ENCODE results near the gene NRL. TPM values are rescaled to one million over a fixed set of nuclear protein-coding genes. Genes with fewer than 3 reads are reported as not detected.

Gene NRL
- total and polyA plus RNA-seq, 9 of the 15 experiments (the other 6 are each of a cell fraction or from before 2014, with no cell fraction given) = 0.07 to 2.7 (median 1.4) TPM; not detected in 1

DNA sequence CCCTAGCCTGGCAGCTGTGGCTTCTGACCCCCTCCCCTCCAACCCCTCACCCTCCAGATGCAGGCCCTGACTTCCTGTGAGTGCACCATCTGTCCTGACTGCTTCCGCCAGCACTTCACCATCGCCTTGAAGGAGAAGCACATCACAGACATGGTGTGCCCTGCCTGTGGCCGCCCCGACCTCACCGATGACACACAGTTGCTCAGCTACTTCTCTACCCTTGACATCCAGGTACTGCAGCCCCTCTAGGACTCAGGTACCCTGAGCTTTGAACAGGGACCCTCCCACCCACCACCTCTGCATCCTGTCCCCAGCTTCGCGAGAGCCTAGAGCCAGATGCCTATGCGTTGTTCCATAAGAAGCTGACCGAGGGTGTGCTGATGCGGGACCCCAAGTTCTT lies 40.4 kb upstream of the NRL start:
- no peak for DNase-seq (ENCODE audit: extremely low read depth in 1 of 4, low spot score in 3 of 4)
- 0 out of 4 replicates have a peak overlapping the region, but pooled peaks of 1 of the 2 experiments have one; percentile 35 for H3K9ac ChIP-seq (ENCODE audit: insufficient read depth in 1 of 2, low read depth in 2 of 2, low read length in 2 of 2)

More for the DNA sequence above, 40.4 kb upstream of the NRL start:
- WGBS (ENCODE audit: insufficient coverage, low coverage, missing lambda C conversion rate) = 98% methylated on average over 10 of the region's 10 CpGs
- ATAC-seq (no peak), FAIRE-seq (no peak)
- Histone ChIP-seq H3K27ac (ENCODE audit: extremely low read depth, low read depth, low read length) (no peak overlapping the region), H4K20me1 (replicated peaks; ENCODE audit: control insufficient read depth, insufficient read depth, low read length) (no peaks in the 10 kb centered on the region), H2AFZ (ENCODE audit: low read depth, low read length) (no peak overlapping the region), H3K4me2 (ENCODE audit: insufficient read depth, low read length) (no peak overlapping the region), H3K4me3 (no peak overlapping the region), H3K9me3 (replicated peaks; ENCODE audit: control insufficient read depth, insufficient read depth, low read depth, low read length) (no peaks in the 10 kb centered on the region), H3K27me3 (ENCODE audit: control insufficient read depth in 2 of 2, insufficient read depth in 2 of 2, low read length in 2 of 2) (no peaks in the 10 kb centered on the region), H3K4me1 (replicated peaks in 1 of 2; ENCODE audit: control insufficient read depth in 2 of 2, insufficient read depth in 2 of 2, low read length in 2 of 2) (peaks cover 0 to 11% of the 10 kb centered on the region in 2 experiments; a peak in 2 of 5 replicates), H3K79me2 (ENCODE audit: control insufficient read depth, insufficient read depth, low read length) (no peaks in the 10 kb centered on the region), H3K36me3 (ENCODE audit: control insufficient read depth, insufficient read depth, low read length) (peaks cover 68% of the 10 kb centered on the region; the same call in 2 of the 3 replicates), H3K9me1 (ENCODE audit: control insufficient read depth, insufficient read depth, low read length) (no peaks in the 10 kb centered on the region)
- ChIA-PET CTCF (ENCODE audit: low intra/inter-chr PET ratio) (no interaction called here), POLR2A (interaction anchor here (1.2 to 1.3 kb wide), 2 partner anchors 8 to 19 kb away, joined by 3 to 4 read pairs; partner anchors contain the start of genes PSME1 and PSME2)
- TF ChIP-seq, protein P1, sequence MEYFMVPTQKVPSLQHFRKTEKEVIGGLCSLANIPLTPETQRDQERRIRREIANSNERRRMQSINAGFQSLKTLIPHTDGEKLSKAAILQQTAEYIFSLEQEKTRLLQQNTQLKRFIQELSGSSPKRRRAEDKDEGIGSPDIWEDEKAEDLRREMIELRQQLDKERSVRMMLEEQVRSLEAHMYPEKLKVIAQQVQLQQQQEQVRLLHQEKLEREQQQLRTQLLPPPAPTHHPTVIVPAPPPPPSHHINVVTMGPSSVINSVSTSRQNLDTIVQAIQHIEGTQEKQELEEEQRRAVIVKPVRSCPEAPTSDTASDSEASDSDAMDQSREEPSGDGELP (CRISPR knock-in tag; IDR thresholded peaks at IDR 0.05; ENCODE audit: borderline replicate concordance) = no peak
- no peak for TF ChIP-seq ZNF398 (CRISPR knock-in tag; IDR thresholded peaks at IDR 0.05)
- TF ChIP-seq ZFP36 (IDR thresholded peaks at IDR 0.05; ENCODE audit: low read depth, low read length, partially characterized antibody) = no peak
- TF ChIP-seq, protein P2, sequence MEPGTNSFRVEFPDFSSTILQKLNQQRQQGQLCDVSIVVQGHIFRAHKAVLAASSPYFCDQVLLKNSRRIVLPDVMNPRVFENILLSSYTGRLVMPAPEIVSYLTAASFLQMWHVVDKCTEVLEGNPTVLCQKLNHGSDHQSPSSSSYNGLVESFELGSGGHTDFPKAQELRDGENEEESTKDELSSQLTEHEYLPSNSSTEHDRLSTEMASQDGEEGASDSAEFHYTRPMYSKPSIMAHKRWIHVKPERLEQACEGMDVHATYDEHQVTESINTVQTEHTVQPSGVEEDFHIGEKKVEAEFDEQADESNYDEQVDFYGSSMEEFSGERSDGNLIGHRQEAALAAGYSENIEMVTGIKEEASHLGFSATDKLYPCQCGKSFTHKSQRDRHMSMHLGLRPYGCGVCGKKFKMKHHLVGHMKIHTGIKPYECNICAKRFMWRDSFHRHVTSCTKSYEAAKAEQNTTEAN (CRISPR knock-in tag; IDR thresholded peaks at IDR 0.05) = no peak
- TF ChIP-seq MCM5 (IDR thresholded peaks at IDR 0.05; ENCODE audit: low read depth) = no peak
- TF ChIP-seq NR2F6 (CRISPR knock-in tag; IDR thresholded peaks at IDR 0.05) = no peak
- TF ChIP-seq KDM5B (IDR thresholded peaks at IDR 0.05; ENCODE audit: insufficient replicate concordance, low read depth, low read length) = no peak
- TF ChIP-seq ZNF134 (CRISPR knock-in tag; conservative IDR thresholded peaks at IDR 0.05) = no peak
- no peak for TF ChIP-seq U2AF2 (optimal IDR thresholded peaks at IDR 0.05; ENCODE audit: low read depth, low read length)
- TF ChIP-seq SFPQ (IDR thresholded peaks at IDR 0.05; ENCODE audit: low read depth, low read length) = no peak
- TF ChIP-seq NEUROD1 (IDR thresholded peaks at IDR 0.05; ENCODE audit: borderline replicate concordance, low read depth, low read length, partially characterized antibody) = no peak
- TF ChIP-seq HIVEP1 (CRISPR knock-in tag; IDR thresholded peaks at IDR 0.05) = no peak
- BruUV-seq (replicated peaks) = no TSS peak
- intact Hi-C loops (cut with micrococcal nuclease) = no loop called here
- in situ Hi-C loops (cut with MboI) = no loop called here
